ENCODE data around the gene SH3D21.
A peak's percentile ranks its signal among the peaks of the same experiment; 100 is the strongest.

The SH3D21 gene

GRCh38 chr1:36359911-36360550, 53.9 kb downstream of the SH3D21 start:
- no peak for DNase-seq

- DNase-seq = peak; percentile 79
Measured at GRCh38 chr1:36365381-36365780, 59.2 kb downstream of the SH3D21 start.

GRCh38 chr1:36366091-36366661, 60.0 kb downstream of the SH3D21 start:
- DNase-seq = peak; percentile 95

- DNase-seq = no peak
Measured at GRCh38 chr1:36367066-36367465, 60.9 kb downstream of the SH3D21 start.

- no peak for DNase-seq
Measured at GRCh38 chr1:36367798-36368197, 61.6 kb downstream of the SH3D21 start.

- peak; percentile 52 for DNase-seq
Measured at GRCh38 chr1:36369061-36369861, 63.1 kb downstream of the SH3D21 start.

All from NCI-H1694 treated with DMSO at 0.1 percent for 48 hours (cell line).